Anterior cingulate cortex (tissue), 58 donors: ENCODE measurements around the gene TMEM238L.

ENCODE experiments used
- DNase-seq, 58 donors: peaks; one replicate each; lab custom pipeline; 2025; lab: John Stamatoyannopoulos, UW

Gene TMEM238L

DNA sequence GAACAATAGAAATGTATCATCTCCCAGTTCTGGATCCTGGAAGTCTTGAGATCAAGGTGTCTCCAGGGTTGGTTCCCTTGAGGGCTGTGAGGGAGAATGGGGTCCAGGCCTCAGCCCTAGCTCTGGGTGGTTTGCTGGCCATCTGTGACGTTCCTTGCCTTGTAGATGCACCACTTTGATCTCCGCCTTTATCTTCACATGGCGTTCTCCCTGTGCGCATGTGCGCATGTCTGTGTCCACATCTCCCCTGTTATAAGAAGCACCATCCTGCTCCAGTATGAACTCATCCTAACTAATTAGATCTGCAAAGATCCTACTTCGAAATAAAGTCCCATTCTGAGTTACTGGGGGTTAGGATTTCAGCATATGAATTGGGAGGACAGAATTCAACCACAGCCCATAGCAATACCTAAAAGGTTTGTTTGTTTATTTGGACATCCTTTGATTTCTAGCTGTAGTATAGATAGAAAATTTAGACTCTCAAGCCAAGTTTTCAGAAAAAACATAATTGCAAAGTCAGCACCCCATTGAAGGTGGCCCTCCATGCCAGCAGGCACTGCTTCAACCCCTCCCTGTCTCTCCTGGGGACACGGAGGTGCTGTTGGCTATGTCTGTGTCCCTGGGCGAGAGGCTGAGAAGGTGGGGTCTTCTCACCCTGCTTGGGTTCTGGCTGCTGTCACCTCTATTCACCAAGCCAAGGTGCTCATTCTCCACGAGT is 2.8 kb upstream of the TMEM238L start:
- DNase-seq: no peak

DNA sequence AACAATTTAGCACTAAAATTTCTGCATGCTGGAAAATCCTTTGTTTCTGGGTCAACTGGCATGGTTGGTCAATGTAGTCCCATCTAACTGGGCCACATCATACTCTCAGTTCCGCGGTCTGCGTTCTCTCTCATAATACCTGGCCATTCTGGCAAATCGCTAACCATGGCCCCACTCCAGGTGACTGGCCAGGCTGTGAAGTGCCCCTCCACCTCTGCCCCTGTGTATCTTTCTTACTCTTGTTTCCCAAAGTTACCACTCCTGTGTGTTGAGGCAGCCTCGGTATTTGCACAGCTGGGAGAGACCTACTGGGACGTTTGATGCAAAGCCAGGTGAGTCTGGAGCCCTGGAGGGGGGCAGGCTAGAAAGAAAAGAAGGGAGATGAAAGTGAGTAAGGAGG is 2.0 kb upstream of the TMEM238L start:
- DNase-seq: no peak

DNA sequence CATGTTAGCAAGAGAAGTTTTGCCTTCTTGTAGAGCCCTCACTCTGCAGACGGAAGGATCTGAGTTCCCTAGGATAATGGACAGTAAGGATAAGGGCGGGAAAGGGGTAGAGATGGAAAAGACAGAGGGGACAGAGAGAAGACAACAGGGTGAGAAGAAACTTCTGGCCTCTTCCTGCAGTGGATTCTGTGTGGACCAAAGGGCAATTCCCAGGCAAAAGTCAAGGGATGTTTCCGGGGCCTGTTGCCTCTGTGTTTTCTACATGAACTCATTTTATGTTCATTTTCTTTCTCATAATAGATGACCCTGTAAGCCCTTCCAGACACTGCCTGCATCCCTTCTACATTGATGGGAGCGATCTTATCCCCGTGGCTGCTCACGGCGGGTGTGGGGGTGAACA is 647 bp upstream of the TMEM238L start:
- DNase-seq: no peak

DNA sequence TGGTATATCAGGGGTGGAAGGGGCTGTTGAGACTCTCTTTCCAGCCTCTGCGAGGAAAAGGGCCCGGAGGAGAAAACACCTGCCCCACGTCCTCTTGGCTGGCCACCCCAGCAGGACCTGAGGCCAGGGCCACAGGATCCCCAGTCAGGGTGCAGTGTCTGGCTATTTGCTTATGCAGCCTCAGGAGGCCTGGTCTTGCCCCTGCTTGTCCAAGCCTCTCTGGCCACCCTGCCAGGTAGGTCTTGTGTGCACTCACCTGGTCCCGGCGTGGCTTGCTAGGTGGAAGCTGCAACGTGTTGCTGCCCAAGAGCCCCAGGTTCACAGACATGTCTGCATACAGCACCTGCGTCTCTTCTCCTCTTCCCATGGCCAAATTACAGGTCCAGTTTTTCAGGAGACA is 549 bp downstream of the TMEM238L start:
- no peak for DNase-seq

DNA sequence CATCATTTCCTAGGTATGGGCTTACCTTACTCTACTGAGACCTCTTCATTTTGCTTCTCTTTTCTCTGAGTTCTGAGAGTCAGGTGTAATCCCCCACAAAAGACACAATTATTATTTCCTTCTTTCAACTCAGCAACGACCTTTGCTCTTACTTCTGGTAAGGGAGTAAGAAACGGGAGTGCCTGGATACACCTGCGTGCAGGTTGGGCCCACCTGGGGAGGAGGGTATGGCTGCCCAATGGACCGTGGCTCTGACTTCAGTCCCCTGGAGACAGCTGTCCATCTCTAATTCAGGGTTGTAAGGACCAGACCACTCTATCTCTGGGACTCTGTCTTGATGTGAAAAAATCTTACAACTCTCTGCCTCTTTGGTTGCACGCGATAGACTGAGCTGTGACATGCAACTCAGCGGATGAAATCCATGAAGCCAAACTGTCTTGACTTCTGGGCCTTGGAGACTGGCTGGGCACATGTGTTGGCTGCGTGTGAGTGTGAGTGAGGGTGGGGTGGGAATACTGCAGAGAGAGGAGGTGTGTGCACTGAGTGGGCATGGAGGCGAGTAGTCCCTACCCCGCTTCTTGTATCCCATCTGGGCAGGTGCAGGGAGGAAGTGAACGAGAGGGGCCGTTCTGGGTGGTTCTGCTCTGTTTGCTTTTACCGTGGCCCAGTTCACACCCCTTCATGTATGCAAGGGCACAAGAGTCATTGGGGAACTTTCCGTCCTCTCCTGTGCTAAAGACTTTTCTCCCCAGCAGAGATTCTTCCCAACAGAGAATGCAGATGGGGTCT is 1.2 kb downstream of the TMEM238L start:
- DNase-seq: no peak

DNA sequence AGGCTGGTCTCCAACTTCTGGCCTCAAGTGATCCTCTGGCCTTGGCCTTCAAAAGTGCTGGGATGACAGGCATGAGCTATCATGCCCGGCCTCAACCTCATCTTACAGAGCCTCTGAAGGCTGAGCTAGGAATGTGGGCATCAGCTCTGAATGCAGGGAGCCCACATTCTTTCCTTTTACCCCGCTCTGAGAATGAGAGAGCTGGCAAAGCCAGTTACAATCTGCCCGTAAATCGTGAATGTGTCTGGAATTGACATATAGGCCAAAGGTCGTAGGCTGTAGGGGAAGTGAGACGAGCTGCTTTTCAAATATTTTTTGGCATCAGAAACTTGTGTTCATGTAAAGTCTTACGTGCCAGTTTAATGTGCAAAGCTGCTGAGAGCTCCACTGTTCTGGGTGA is 4.5 kb downstream of the TMEM238L start:
- DNase-seq: peak in 1 of 58 donors; percentile 39

DNA sequence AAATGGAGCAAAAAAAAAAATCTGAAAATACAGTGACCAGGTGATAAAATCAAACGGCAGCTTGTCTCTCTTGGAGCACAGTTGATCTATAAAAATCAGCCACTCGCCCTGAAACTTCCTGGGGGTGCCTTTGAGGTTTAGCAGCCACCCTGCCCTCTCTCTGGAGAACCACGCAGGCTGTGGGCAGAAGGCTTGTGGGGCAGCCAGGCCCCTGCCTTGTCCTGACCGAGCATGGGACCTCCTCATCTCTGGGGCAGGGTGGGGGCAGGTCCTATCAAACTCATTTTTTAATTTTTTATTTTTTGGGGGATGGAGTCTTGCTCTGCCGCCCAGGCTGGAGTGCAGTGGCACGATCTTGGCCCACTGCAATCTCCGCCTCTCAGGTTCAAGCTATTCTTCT is 5.0 kb downstream of the TMEM238L start:
- DNase-seq: no peak

DNA sequence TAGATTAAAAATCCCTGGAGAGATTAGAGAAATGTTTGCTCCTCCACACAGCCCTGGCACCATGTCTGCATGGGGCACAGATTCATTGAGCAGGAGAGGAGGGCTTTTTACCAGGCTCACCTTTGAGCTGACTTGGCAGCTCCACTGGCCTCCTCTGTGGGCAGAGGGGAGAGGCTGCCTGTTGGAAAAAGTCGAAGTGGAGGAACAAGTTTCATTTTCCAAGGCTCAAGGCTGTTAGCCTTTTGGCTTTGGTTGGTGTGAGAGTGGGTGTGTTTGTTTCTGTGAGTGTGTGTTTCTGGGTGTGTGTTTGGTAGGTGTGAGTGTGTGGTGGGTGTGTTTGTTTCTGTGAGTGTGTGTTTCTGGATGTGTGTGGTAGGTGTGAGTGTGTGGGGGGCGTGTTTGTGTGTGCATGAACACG is 5.6 kb downstream of the TMEM238L start:
- DNase-seq: peak in 11 of 58 donors; percentile 1 to 18 (median 8)

DNA sequence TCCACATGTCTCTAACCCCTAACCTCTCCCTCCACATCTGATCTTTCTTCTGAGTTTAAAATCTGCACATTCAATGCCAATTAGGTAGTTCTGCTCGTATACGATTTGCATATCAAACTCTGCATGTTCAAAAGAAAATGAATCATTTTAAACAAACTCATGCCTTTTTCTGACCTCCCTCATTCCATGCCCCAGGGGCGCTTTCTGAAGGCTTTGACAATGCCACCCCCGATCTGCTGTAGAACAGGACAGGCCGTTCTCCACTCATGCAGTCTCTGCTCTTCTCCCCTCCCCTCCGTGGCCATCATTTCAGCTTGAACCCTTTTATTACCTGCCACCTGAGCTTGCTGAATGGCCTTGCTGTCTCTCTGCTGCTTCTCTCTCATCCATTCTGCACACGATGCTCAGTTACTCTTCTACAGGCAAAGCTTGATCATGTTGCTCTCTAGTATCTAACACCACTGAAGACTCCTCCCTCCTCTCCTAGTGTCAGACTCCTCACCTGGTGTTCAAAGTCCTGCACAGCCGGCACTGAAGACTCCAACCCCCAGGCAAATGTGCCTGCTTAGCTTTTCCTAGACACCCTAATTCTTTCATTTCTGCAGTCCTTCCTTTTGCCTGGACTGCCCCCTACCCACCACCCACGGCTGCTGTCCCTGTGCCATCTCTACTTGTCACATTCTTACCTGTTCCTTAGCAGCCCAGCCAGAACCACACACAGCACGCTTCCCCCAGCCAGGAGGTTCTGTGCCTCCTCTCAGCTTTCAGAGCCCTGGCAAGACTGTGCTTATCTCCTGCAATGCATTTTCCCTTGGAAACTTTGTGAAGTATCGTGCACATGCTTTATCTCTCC is 6.2 kb downstream of the TMEM238L start:
- DNase-seq: no peak

DNA sequence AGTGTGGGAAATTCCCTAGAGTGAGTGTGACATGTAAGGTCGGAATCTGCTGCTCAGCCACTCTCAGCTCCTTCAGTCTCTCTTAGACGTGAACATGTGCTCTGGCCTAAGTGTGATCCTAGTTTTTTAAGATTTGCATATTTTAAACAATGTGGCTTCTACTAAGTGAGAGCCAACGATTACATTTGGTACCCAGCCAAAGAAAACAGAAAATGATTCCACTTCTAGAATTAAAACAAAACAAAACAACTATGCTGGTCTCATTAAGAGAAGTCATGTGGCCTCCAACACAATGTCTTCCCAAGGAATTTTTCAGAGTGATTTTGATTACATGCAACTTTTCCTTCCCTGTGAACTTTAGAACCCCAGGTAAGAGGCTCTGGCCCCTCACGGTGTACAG is 10.1 kb downstream of the TMEM238L start:
- DNase-seq: no peak

DNA sequence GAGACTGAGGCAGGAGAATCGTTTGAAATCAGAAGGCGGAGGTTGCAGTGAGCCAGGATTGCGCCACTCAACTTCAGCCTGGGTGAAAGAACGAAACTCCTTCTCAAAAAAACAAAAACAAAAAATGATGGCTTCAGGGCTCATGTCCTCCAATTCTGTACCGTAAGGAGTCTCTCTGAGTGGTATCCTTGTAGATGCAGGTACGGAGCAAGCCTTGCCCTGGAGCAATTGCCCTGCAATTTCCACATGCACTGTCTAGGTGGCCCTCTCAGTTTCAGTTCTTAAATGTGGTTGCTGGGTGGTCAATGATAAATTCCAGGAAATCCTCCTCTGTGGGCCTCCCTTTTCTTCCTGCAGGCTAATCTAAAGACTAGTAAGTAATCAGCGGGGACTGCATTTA is 10.6 kb downstream of the TMEM238L start:
- no peak for DNase-seq

DNA sequence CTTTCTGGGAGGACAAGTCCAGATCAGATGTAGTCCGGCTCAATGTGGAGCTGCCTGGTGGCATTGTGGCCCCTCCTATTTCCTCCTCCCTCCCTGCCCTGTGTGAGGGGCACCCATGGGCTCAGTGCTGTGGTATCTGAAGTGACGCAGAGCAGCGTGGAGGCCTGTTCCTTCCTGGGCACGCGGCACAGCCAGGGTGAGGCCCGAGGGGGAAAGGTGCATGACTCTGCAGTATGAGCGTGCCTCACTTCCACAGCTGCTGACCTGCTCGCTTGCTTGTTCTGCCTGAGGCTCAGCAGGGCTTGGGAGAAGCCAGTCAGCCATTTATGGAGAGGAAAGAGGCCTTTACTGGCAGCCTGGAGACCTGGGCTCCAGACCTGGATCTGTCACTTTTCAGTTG is 11.7 kb downstream of the TMEM238L start:
- DNase-seq: no peak

DNA sequence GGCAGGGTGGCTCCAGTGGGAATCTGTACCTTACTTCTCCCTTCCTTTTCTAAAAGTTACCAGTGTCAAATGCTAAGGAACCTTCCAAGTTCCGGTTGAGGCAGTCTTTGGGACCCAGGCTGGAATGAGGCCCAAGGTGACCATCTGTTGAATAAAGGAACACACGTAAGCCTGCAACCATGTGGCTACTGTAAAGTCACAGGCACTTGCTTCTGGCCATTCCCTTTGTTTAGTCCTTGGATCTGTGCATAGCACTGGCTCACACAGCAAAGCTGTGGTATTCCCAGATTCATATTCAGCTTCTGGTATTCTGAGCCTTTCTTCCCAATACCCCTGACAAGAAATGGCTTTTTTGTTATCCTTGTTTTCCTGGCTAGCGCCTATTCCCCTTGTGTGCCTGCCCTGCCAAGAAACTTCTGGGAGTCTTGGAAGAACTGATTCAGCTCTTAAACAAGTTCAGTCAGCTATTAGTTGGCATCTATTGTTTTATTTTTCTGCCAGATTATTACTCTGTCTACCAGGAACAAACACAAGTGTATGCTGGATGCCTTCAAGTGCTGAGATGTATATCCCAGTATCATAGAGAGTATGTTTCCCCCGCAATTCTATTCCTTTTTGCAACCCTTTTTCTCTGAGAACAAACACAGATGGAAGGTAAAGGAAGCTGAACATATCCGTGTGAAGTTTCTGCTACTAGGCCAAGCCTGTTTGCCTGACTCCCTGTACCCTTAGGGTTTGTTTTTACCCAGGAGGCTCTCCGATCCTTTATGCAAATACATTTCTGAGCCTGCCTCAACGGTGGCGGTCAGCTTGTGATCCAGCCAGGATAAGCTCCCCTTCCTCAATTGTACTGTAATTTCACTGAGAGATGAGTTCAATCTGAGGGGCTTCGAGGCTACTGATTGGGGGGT is 13.2 kb downstream of the TMEM238L start:
- peak in 12 of 58 donors; percentile 4 to 78 (median 32) for DNase-seq

DNA sequence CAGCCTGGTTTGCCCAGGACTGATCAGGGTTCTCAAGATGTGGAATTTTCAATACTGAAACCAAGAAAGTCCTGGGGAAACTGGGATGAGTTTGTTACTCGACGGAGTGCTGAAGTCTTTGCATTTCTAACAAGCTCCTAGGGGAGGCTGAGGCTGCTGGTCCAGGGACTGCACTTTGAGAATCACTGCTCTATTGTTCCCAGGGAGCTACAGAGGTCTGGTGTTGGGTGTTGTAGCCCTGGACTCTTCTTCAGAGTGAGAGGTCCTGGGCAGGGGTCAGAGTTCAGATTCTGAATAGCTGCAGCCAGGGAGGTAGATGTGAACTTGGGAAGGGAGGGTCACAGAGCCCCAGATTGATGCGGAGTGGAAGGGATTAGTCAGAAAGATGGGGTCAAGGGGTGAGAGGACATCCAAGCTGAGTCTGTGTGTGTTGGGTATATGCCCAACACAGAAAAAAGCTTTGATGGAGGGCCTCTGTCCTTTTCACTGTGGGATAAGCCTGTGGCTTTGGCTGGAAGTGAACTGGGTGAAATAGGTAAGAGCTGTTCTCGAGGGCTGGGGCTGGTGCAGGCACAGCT is 14.1 kb downstream of the TMEM238L start:
- no peak for DNase-seq

DNA sequence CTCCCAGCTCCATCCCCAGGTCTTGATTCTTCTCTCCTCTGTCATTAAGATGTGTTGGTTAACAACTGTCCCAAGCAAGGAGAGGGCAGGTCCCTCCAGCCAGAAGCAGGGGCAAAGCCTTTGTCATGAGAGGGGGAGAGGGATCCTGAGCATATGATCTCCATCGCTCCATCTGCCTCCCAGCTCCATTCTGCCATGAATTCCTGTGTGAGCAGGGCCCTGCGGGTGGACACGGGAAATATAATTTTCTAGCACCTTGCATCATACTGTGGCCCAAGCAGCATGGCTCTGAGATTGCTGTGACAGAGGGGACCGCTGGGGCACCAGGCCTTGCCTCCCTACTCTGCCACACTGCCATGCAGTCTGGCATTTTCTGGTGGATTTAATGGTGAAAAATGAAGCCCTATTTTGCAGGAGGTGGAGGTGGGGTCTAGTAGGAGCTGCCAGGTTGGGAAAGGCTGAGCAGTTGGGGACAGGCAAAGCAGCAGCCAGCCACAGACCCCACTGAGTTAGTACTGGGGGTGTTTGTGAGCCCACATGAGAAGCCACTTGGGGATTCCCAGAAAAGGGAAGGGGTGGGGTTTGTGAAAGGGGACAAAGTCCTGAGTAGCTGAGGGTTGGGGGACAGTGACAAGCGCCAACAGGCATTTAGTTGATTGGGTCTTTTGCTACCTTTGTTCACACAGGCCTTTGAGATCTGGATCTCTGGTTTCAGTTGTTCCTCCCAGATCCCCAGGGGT is 16.4 kb downstream of the TMEM238L start:
- DNase-seq: no peak

DNA sequence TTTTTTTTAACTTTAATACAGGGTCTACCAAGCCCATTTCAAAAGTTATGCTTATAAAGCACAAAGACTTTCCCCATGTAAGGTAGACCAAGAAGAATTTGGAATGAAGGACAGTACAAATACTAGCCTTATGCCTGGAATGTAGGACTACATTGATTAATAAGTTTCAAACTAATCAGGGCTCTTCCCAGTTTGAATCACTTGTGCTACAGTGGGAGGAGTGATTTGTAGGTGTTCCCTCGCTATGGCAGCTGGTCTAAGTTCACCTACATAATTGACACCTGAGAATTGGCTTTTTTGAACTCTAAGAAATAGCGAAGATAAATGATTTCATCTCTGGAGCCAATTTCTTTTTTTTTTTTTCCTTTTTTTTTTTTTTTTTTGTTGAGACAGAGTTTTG is 18.6 kb downstream of the TMEM238L start:
- no peak for DNase-seq

DNA sequence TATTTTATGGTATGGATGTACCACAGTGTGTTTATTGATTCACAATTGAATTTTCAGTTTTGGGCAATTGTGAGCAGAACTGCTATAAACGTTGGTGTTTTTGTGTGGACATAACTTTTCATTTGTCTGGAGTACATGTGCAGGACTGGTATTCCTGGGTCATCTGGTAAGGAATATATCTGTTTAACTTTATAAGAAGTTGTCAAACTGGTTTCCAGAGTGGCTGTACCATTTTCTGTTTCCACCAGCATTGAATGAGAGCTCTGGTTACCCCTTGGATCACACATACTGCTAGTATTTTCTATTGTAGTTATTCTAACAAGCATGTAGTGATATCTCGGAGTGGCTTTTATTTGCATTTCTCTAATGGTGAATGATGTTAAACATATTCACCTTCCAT is 24.3 kb downstream of the TMEM238L start:
- DNase-seq: no peak

DNA sequence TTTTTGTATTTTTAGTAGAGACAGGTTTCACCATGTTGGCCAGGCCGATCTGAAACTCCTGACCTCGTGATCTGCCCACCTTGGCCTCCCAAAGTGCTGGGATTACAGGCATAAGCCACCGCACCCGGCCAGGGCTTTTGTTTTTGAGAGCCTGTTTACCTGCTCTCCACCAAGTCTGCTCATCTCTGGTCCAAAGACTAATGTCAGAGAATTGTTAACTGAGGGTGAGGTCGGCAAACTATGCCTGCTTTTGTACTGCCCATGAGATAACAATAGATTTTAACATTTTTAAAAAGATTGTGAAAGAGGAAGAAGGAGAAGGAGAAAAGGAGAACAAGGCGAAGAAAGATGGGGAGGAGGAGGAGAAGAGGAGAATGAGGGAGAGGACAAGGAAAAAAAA is 26.0 kb downstream of the TMEM238L start:
- DNase-seq: no peak
